GM12878 (cell line): ENCODE data around the gene COBLL1. TPM values are rescaled to one million over a fixed set of nuclear protein-coding genes. Genes with fewer than 3 reads are reported as not detected.

ENCODE experiments used
- ATAC-seq: fragments of 200-7000 bp; cut with Tn5 transposase; 3 replicates; pipeline ENCODE4 v1.9.1; 2020; ENCODE audit warnings: mild to moderate bottlenecking, moderate library complexity
- BruUV-seq: library from RNA; stranded (reverse); fragments of 400-500 nt; replicated peaks from 2 replicates; lab custom pipeline; 2021; lab: Mats Ljungman, UMichigan
- CTCF ChIA-PET: fragments of 300-600 bp; sonication (Branson Sonifier 250); formaldehyde crosslinking; extraction: SDS; loops from one replicate; lab custom pipeline; 2021; ENCODE audit warnings: inconsistent platforms; lab: Yijun Ruan, JAX
- POLR2A ChIA-PET: fragments of 350-600 bp; formaldehyde crosslinking; extraction: SDS; loops from one replicate; lab custom pipeline; 2021; ENCODE audit warnings: inconsistent platforms; lab: Charles Lee
- RAD21 ChIA-PET: fragments of 300-600 bp; sonication (Branson Sonifier 250); formaldehyde crosslinking; loops from one replicate; lab custom pipeline; 2023; ENCODE audit warnings: antibody characterized with exemption; ENCODE audit not compliant: unreplicated experiment; lab: Charles Lee
- SMC1A ChIA-PET: fragments of 300-600 bp; sonication (Branson Sonifier 250); formaldehyde crosslinking; loops from one replicate; lab custom pipeline; 2023; ENCODE audit not compliant: unreplicated experiment, uncharacterized antibody; lab: Charles Lee
- DNase-seq: peaks from one replicate; pipeline ENCODE4 v3.0.0-alpha.2; 2011; ENCODE audit warnings: low read depth, low spot score
- FAIRE-seq: peaks from 3 replicates; lab custom pipeline; 2011; peaks lifted over from hg19 to GRCh38; lab: Jason Lieb, UNC
- H2AFZ ChIP-seq: 2 replicates; pipeline ENCODE4 v1.6.0; 2011; ENCODE audit warnings: low read depth, low read length, control low read depth; ENCODE audit not compliant: control insufficient read depth
- H3K27ac ChIP-seq: 2 replicates; pipeline ENCODE4 v1.5.1; 2011; ENCODE audit warnings: control low read depth; ENCODE audit not compliant: control insufficient read depth, insufficient read depth
- H3K27me3 ChIP-seq, 2 experiments: replicated peaks in 1 of 2; 2 replicates each; pipeline versions ENCODE4 v1.6.0 to v1.6.1; 2011; ENCODE audit warnings: low read length in 1 of 2; ENCODE audit not compliant: control insufficient read depth in 2 of 2, insufficient read depth in 2 of 2
- H3K36me3 ChIP-seq, 2 experiments: 2 replicates each; pipeline ENCODE4 v1.5.1; 2011; ENCODE audit warnings: low read length in 1 of 2; ENCODE audit not compliant: control insufficient read depth in 2 of 2, insufficient read depth in 2 of 2
- H3K4me1 ChIP-seq: 2 replicates; pipeline ENCODE4 v1.6.1; 2011; ENCODE audit warnings: mild to moderate bottlenecking, low read length, moderate library complexity, mixed read lengths; ENCODE audit not compliant: control insufficient read depth, insufficient read depth
- H3K4me2 ChIP-seq: 2 replicates; pipeline ENCODE4 v1.6.0; 2011; ENCODE audit warnings: control low read depth; ENCODE audit not compliant: control insufficient read depth, insufficient read depth
- H3K4me3 ChIP-seq: fragments of 200-600 bp; sonication (generic); 2 replicates; pipeline ENCODE4 v1.5.1; 2016
- H3K79me2 ChIP-seq: 2 replicates; pipeline ENCODE4 v1.6.0; 2011; ENCODE audit warnings: low read length; ENCODE audit not compliant: control insufficient read depth, insufficient read depth
- H3K9ac ChIP-seq: 2 replicates; pipeline ENCODE4 v1.8.0; 2011; ENCODE audit warnings: low read length, control low read depth, mixed read lengths; ENCODE audit not compliant: control insufficient read depth, insufficient read depth
- H3K9me3 ChIP-seq: replicated peaks from 3 replicates; pipeline ENCODE4 v1.5.1; 2011; ENCODE audit warnings: mild to moderate bottlenecking, low read length; ENCODE audit not compliant: control insufficient read depth, insufficient read depth
- H4K20me1 ChIP-seq: 2 replicates; pipeline ENCODE4 v1.6.0; 2011; ENCODE audit not compliant: control insufficient read depth, insufficient read depth
- CREB1 ChIP-seq: IDR thresholded peaks from 2 replicates; pipeline ENCODE4 v1.6.1; 2012; ENCODE audit warnings: low read depth, mild to moderate bottlenecking, inconsistent platforms
- CREM ChIP-seq: IDR thresholded peaks from 2 replicates; pipeline ENCODE4 v1.6.1; 2014; ENCODE audit warnings: antibody characterized with exemption, low read depth
- E2F4 ChIP-seq: IDR thresholded peaks from 2 replicates; pipeline ENCODE4 v1.6.1; 2012; ENCODE audit warnings: low read depth, low read length, improper control_type of control experiment
- EZH2 ChIP-seq: IDR thresholded peaks from 2 replicates; pipeline ENCODE4 v1.6.1; 2012; ENCODE audit warnings: low read depth, mild to moderate bottlenecking, control low read depth, inconsistent platforms, low read length, borderline replicate concordance; ENCODE audit not compliant: control insufficient read depth
- FOS ChIP-seq: IDR thresholded peaks from 3 replicates; pipeline ENCODE4 v1.6.1; 2011; ENCODE audit warnings: borderline replicate concordance; ENCODE audit not compliant: insufficient read length; ENCODE audit errors: extremely low read depth
- KDM1A ChIP-seq: fragments of 200-600 bp; sonication (generic); IDR thresholded peaks from 2 replicates; pipeline ENCODE4 v1.6.1; 2016; ENCODE audit warnings: borderline replicate concordance
- MTA2 ChIP-seq: fragments of 450-650 bp; IDR thresholded peaks from 2 replicates; pipeline ENCODE4 v1.6.1; 2016; ENCODE audit warnings: low read depth, mild to moderate bottlenecking, moderate library complexity
- NFYB ChIP-seq: IDR thresholded peaks from 2 replicates; pipeline ENCODE4 v1.6.1; 2011; ENCODE audit warnings: low read depth, mild to moderate bottlenecking, low read length, improper control_type of control experiment, moderate library complexity; ENCODE audit not compliant: insufficient read depth
- PAX5 ChIP-seq: IDR thresholded peaks from 2 replicates; pipeline ENCODE4 v1.6.1; 2011; ENCODE audit warnings: low read depth, low read length, borderline replicate concordance
- RAD21 ChIP-seq: IDR thresholded peaks from 2 replicates; pipeline ENCODE4 v1.6.1; 2011; ENCODE audit warnings: mild to moderate bottlenecking, low read depth, low read length, moderate library complexity; ENCODE audit not compliant: insufficient read depth
- RB1 ChIP-seq: fragments of 450-650 bp; formaldehyde crosslinking; IDR thresholded peaks from 2 replicates; pipeline ENCODE4 v1.6.1; 2017; ENCODE audit warnings: mild to moderate bottlenecking, borderline replicate concordance
- STAT1 ChIP-seq: fragments of 450-650 bp; conservative IDR thresholded peaks from 2 replicates; pipeline ENCODE4 v1.6.1; 2014; ENCODE audit warnings: antibody characterized with exemption, mild to moderate bottlenecking
- ZBED1 ChIP-seq: IDR thresholded peaks from 2 replicates; pipeline ENCODE4 v1.6.1; 2016; ENCODE audit warnings: borderline replicate concordance
- ZBTB33 ChIP-seq: fragments of 450-650 bp; IDR thresholded peaks from 2 replicates; pipeline ENCODE4 v1.6.1; 2017; ENCODE audit warnings: mild to moderate bottlenecking
- WGBS: methylation state at CpG from one replicate; pipeline ENCODE4 v1.1.6; 2016; ENCODE audit warnings: low lambda C conversion rate; ENCODE audit not compliant: insufficient replicate concordance, insufficient coverage; ENCODE audit errors: missing lambda C conversion rate; 5-methylcytosine and 5-hydroxymethylcytosine counted together
- in situ Hi-C: fragments of 300-500 bp; cut with MboI; formaldehyde crosslinking; loops from 9 replicates; pipeline ENCODE4 v1.14.3; 2018; ENCODE audit warnings: mixed read lengths
- intact Hi-C: fragments of 100-400 bp; cut with micrococcal nuclease; formaldehyde crosslinking; loops from one replicate; pipeline ENCODE4 v1.14.2; 2022; ENCODE audit not compliant: unreplicated experiment
- polyA plus RNA-seq, 11 experiments: library from polyadenylated mRNA; depleted of rRNA in 4 of 11; unstranded in 6 of 11; stranded (reverse) in 5 of 11; fragments of >200 nt; fragmentation: Nextera tagmentation in 4 of 11; fragmentation: Illumina TruSeq in 1 of 11; extraction: Ambion mirVana in 4 of 11; extraction: Trizol in 1 of 11; gene quantifications; 1 replicate in 1 of 11; 2 replicates in 10 of 11; pipeline versions ENCODE4 v1.2.1 to v1.2.3, GENCODE V29; 2011 to 2016; ENCODE audit warnings: inconsistent platforms in 2 of 11, missing spikeins in 2 of 11, low read depth in 1 of 11
- total RNA-seq, 4 experiments: library from RNA; depleted of rRNA in 3 of 4; stranded (reverse); fragments of >200 nt in 3 of 4; fragmentation: Illumina TruSeq in 1 of 4; extraction: Trizol in 1 of 4; gene quantifications; 2 replicates each; pipeline versions ENCODE4 v1.2.1 to v1.2.3, GENCODE V29; 2013 to 2021

COBLL1 gene
- total and polyA plus RNA-seq, 10 of the 15 experiments (the other 5 are each of a cell fraction or from before 2014, with no cell fraction given): 0.46 TPM; not detected in 9

GRCh38 chr2:164789968-164790367 lies 51.7 kb downstream of the COBLL1 start (continued):
- TF ChIP-seq EZH2 (no peak), STAT1 (no peak), CREM (no peak), NFYB (no peak), MTA2 (no peak)

GRCh38 chr2:164786787-164787186 lies 54.8 kb downstream of the COBLL1 start:
- BruUV-seq: no TSS peak
- H3K4me2 ChIP-seq: no peak overlapping the region
- peaks cover 0 to 2% of the 10 kb centered on the region in 2 experiments; a peak in 3 of 4 replicates for H3K27me3 ChIP-seq
- no peaks in the 10 kb centered on the region for H3K36me3 ChIP-seq
- WGBS: 0% methylated on average over 2 of the region's 2 CpGs
- no peaks in the 10 kb centered on the region for H4K20me1 ChIP-seq
- ChIA-PET SMC1A (no interaction called here), CTCF (interaction anchor here (1.2 kb wide), 1 partner anchor 13 kb away, joined by 4 read pairs; no protein-coding TSS in a partner anchor), RAD21 (no interaction called here), POLR2A (no interaction called here)
- H3K27ac ChIP-seq: no peak overlapping the region
- no peaks in the 10 kb centered on the region for H3K79me2 ChIP-seq
- DNase-seq: no peak
- no peaks in the 10 kb centered on the region for H3K9me3 ChIP-seq
- H3K4me3 ChIP-seq: no peak overlapping the region
- TF ChIP-seq RB1: no peak
- no peaks in the 10 kb centered on the region for H3K4me1 ChIP-seq
- no peak overlapping the region for H2AFZ ChIP-seq
- no peak for ATAC-seq
- intact Hi-C loops: no loop called here
- no peak for FAIRE-seq
- no peak overlapping the region for H3K9ac ChIP-seq
- in situ Hi-C loops: no loop called here

- CTCF ChIA-PET: interaction anchor here (1.6 kb wide), 1 partner anchor 11 kb away, joined by 4 read pairs; no protein-coding TSS in a partner anchor
- SMC1A ChIA-PET: no interaction called here
- ATAC-seq (no peak), DNase-seq (no peak), FAIRE-seq (no peak)
- Histone ChIP-seq H3K4me1 (no peaks in the 10 kb centered on the region), H3K9me3 (no peaks in the 10 kb centered on the region), H3K27ac (no peak overlapping the region), H3K79me2 (no peaks in the 10 kb centered on the region), H3K4me3 (no peak overlapping the region), H3K9ac (no peak overlapping the region), H3K4me2 (no peak overlapping the region), H4K20me1 (no peaks in the 10 kb centered on the region), H3K36me3 (no peaks in the 10 kb centered on the region), H3K27me3 (peaks cover 0 to 2% of the 10 kb centered on the region in 2 experiments; a peak in 2 of 4 replicates), H2AFZ (no peak overlapping the region)
- intact Hi-C loops: no loop called here
- in situ Hi-C loops: no loop called here
- RAD21 ChIA-PET: no interaction called here
- BruUV-seq: no TSS peak
- 0% methylated on average over 1 of the region's 1 CpG for WGBS
- POLR2A ChIA-PET: no interaction called here
- no peak for TF ChIP-seq KDM1A
- TF ChIP-seq FOS: no peak
- TF ChIP-seq RB1: no peak
- no peak for TF ChIP-seq PAX5
- no peak for TF ChIP-seq RAD21
- no peak for TF ChIP-seq E2F4
- no peak for TF ChIP-seq ZBED1
- no peak for TF ChIP-seq CREB1
- TF ChIP-seq ZBTB33: no peak
Observed at GRCh38 chr2:164785457-164785856, 56.2 kb downstream of the COBLL1 start.
